Measurements from ENCODE around the gene POLDIP2.
A peak's percentile ranks its signal among the peaks of the same experiment; 100 is the strongest.

POLDIP2 gene

GRCh38 chr17:28335959-28336871 lies 21.1 kb downstream of the POLDIP2 start:
- peak; percentile 32 for DNase-seq (ENCODE audit: low spot score)

GRCh38 chr17:28335201-28335958 lies 21.9 kb downstream of the POLDIP2 start, which contains the start of the genes IFT20 and TNFAIP1:
Gene IFT20 (minus strand): TSS chr17:28335472. CDS start chr17:28331985, 3,487 bp downstream.
Gene TNFAIP1 (plus strand): TSS chr17:28335761. CDS start chr17:28339522, 3,761 bp downstream.
- peak; percentile 98 for DNase-seq (ENCODE audit: low spot score)

- peak; percentile 34 for DNase-seq (ENCODE audit: low spot score)
Measured at GRCh38 chr17:28334666-28335200, 22.6 kb downstream of the POLDIP2 start.

GRCh38 chr17:28334171-28334570 lies 23.2 kb downstream of the POLDIP2 start:
- DNase-seq (ENCODE audit: low spot score), result no peak

GRCh38 chr17:28333083-28333746 lies 24.1 kb downstream of the POLDIP2 start:
- no peak for DNase-seq (ENCODE audit: low spot score)

GRCh38 chr17:28331891-28332420 lies 25.4 kb downstream of the POLDIP2 start:
- DNase-seq (ENCODE audit: low spot score), result no peak

GRCh38 chr17:28330671-28331070 lies 26.7 kb downstream of the POLDIP2 start:
- DNase-seq (ENCODE audit: low spot score), result no peak

- DNase-seq (ENCODE audit: low spot score), result no peak
Measured at GRCh38 chr17:28328325-28328724, 29.0 kb downstream of the POLDIP2 start.

GRCh38 chr17:28327709-28328108 lies 29.6 kb downstream of the POLDIP2 start:
- DNase-seq (ENCODE audit: low spot score), result no peak

- DNase-seq (ENCODE audit: low spot score), result no peak
Measured at GRCh38 chr17:28327031-28327607, 30.2 kb downstream of the POLDIP2 start.

- DNase-seq (ENCODE audit: low spot score), result no peak
Measured at GRCh38 chr17:28326114-28326513, 31.2 kb downstream of the POLDIP2 start.

- DNase-seq (ENCODE audit: low spot score), result no peak
Measured at GRCh38 chr17:28325211-28325610, 32.1 kb downstream of the POLDIP2 start.

- DNase-seq (ENCODE audit: low spot score), result no peak
Measured at GRCh38 chr17:28324781-28325180, 32.5 kb downstream of the POLDIP2 start.

GRCh38 chr17:28324267-28324745 lies 33.0 kb downstream of the POLDIP2 start:
- DNase-seq (ENCODE audit: low spot score), result no peak

- DNase-seq (ENCODE audit: low spot score), result no peak
Measured at GRCh38 chr17:28320215-28321061, 36.9 kb downstream of the POLDIP2 start.

GRCh38 chr17:28319598-28319935 lies 37.8 kb downstream of the POLDIP2 start:
- DNase-seq (ENCODE audit: low spot score), result no peak

GRCh38 chr17:28318759-28319597 lies 38.3 kb downstream of the POLDIP2 start, which contains the start of gene TMEM97:
Gene TMEM97 (plus strand): TSS chr17:28319200. CDS start chr17:28319240, 40 bp downstream.
- peak; percentile 95 for DNase-seq (ENCODE audit: low spot score)

GRCh38 chr17:28317966-28318758 lies 39.2 kb downstream of the POLDIP2 start:
- DNase-seq (ENCODE audit: low spot score), result no peak
